Sigmoid colon (tissue), 4 donors: ENCODE results near the gene LYRM4.

Source experiments
- CTCF ChIP-seq, 4 experiments: fragments of 450-650 bp in 3 of 4; fragments of 200-600 bp in 1 of 4; IDR thresholded peaks; one replicate each; pipeline ENCODE4 v1.5.1; 2016 to 2019; ENCODE audit warnings: antibody characterized with exemption in 4 of 4, mild to moderate bottlenecking in 3 of 4, moderate library complexity in 2 of 4
- EP300 ChIP-seq, 4 donors: sonication (generic); formaldehyde crosslinking; IDR thresholded peaks; one replicate each; pipeline ENCODE4 v1.6.1; 2017; ENCODE audit warnings: antibody characterized with exemption in 4 of 4
- POLR2AphosphoS5 ChIP-seq, 4 donors: sonication (generic); formaldehyde crosslinking; IDR thresholded peaks; one replicate each; pipeline ENCODE4 v1.6.1; 2017; ENCODE audit warnings: antibody characterized with exemption in 4 of 4

GRCh38 chr6:5112066-5112799 is 148.5 kb downstream of the LYRM4 start:
- no peak for TF ChIP-seq CTCF (IDR thresholded peaks at IDR 0.05)
- TF ChIP-seq POLR2AphosphoS5 (IDR thresholded peaks at IDR 0.05): no peak
- no peak for TF ChIP-seq EP300 (IDR thresholded peaks at IDR 0.05)
